NCI-H2171 treated with DMSO at 0.1 percent for 48 hours (cell line): ENCODE results near the gene CDH11.

ENCODE experiments used
- DNase-seq: peaks from one replicate; lab custom pipeline; 2025; lab: John Stamatoyannopoulos, UW

Gene CDH11

DNA sequence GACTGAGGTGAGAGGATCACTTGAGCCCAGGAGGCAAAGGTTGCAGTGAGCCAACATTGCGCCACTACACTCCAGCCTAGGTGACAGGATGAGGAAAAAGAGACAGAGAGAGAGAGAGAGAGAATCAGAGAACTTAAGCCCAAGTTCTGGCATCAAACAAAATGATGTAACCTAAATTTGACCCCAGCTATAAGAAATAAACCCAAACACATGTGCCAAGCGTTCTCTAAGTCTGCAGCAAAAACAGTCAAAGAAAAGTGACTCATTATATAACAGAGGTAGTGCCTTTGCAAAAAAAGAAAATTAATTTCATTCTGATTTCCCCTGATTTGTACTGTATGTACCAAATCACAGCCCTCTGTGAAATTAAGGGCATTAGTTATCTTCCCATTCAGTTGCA lies 89.5 kb downstream of the CDH11 start:
- DNase-seq: no peak

DNA sequence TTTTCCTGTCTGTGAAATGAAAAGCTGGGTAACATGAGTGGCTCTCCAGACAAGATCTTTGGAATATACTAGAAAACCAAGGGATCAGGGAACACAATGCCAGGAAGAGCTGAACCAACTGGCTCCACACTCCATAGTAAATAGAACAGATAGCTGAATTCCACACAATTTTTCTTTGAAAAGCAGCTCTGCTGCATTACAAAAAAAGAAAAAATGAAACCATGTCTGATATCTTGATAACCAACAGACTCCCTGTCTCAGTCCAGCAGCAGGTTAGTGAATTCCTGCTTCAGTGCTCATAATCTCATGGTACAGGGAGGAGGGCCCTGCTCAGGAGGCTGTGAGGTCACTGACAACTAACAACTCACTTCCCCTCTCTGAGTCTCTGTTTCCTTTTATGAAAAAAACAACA lies 97.1 kb downstream of the CDH11 start:
- DNase-seq: no peak

DNA sequence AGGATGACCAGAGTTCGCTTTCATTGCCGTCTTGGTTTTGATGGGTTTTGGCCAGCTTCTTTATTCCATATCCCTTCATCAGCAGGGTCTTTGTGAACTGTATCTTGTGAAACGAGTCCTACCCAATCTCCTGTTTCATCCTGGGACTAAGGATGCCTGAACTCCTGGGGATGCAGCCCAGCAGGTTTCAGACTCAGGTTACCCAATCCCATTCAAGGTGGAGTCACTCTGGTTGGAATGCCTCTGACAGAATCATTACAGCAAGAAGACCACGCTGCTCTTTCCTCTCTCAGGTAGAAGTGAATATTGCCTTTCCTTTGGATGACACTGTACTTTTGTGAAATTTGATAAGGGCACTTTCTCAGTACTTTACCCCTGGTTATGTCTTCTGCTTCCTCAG lies 98.1 kb downstream of the CDH11 start:
- DNase-seq: no peak

DNA sequence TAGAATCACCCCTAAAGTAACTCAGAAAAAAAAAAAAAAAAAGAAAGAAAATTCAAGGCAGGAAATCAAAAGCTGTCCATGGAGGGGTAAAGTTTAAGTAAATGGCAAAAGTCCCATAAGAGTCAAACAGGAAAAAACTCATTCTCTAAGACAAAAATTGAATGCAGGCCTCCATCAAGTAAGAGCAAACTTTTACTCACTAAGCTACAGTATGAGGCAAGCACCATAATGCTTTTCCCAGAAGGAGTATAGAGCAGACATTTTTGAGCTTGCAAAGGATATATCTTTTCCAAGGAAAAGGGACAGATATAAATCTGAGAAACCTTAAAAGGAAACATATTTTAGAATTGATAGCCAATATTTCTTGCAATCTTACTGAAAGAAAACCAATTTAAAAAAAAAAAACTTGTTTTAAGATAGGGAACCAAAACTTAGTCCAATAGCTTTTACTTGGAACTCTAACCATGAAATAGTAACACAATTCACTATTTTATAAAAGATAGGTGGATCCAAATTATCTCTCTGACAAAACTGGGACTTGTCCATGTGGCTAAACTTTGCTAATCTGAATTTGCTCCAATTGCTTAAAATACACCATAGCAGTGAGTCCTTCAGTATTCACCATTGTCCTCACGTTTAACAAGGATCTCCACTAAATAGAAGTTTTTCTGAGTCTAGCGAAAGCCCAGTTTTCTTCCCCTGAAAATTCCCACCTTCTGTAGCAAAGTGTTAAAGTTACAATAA lies 99.8 kb downstream of the CDH11 start:
- DNase-seq: no peak

DNA sequence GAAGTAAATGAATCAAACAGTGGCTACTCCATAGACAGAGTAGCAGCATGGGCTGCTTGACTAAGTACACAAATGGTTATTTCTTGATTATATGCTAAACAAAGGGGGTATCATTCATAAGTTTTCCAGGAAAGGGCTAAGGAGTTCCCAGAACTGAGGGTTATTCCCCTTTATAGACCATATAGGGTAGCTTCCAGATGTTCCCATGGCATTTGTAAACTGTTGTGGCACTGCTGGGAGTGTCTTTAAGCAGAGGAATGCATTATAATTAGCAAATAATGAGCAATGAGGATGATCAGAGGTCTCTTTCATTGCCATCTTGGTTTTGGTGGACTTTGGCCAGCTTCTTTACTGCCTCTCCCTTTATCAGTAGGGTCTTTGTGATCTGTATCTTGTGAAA lies 105.1 kb downstream of the CDH11 start:
- DNase-seq: no peak

DNA sequence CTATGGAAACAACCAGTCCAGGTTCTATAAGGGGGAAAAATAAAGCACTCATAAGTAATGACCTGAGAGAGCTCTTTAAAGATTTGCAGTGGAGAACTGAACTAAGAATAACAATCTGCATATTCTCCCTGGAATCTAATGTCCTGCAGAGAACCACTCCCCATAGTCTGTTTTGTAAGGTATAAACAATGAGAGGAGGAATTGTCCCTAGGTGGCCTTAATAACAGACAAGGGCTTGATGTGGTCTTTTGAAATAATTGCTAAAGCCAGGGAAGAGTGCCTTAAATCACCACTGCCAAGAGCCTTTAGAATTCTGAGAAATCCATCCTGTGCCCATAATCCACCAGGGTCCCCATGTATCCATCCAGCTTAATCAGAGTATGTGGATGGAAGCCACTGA lies 106.3 kb downstream of the CDH11 start:
- no peak for DNase-seq

DNA sequence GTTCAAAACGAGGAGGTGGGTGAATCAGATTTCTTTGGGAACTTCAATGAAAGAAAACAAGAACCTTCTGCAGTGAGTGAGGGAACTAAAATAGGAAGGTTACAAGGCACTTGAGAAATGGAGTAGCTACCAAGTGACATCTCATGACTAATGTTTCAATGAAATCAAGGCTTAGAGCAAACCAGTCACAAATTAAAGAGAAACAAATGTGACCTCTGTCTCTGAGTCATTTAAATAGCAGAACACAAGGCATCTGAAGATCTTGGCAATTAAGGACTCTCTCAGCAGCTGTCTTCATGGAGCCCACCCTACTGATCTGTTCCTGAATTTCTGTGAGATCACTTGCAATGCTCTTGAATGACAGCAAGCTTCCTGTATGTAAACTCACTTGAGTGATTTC lies 109.5 kb downstream of the CDH11 start:
- no peak for DNase-seq

DNA sequence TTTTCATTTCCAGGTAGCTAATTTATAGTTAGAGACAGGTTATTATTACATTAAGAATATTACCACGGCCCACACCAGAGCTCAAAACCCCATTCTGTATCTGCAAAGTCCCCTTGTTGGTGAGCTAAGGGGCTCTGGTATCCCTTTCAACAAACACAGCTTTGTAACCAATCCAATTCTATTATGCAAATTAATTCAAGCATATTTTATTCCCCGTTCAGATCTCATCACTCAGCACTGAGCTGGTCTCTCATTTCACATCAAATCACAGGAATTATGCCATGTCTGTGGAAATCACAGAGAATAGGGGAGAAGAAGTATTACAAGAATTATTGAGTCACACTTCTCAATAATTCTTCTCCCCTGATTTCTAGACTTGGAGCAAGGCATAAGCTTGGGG lies 111.7 kb downstream of the CDH11 start:
- no peak for DNase-seq

DNA sequence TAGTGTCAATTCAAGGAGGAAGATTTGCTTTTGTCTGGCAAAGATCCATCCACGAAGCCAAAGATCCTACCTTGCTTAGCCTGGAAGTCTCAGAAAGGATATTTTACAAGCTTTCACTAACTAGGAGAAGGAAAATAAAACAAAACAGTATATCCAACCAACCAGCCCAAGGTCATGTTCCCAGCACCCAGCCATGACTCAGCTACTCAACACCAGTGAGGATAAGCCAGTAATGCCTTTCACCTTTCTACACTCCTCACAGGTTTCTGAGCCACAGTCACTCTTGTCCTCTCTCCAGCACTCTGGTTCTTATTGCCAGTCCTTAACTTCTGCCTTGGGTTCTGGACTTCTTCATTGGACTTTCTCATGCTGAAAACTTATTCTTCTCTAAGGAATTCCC lies 116.2 kb downstream of the CDH11 start:
- no peak for DNase-seq

DNA sequence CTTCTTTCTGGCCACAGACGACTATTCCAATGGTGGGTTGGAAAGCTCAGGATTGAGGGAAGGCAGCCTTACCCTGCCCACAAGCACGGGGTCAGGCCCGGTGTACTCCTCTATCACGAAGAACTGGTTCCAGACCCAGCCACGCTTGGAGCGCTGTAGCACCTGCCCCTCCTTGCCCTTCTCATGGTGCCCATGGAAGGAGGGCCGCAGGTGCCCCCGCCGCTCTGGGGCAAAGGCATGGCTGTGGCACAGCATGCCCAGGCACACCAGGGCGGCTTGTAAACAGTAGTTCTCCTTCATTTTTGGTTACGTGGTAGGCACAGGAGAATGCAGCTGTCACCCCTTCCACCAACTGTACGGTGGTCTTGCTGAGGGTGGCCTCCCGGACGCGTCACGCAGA lies 117.3 kb downstream of the CDH11 start:
- DNase-seq: no peak

DNA sequence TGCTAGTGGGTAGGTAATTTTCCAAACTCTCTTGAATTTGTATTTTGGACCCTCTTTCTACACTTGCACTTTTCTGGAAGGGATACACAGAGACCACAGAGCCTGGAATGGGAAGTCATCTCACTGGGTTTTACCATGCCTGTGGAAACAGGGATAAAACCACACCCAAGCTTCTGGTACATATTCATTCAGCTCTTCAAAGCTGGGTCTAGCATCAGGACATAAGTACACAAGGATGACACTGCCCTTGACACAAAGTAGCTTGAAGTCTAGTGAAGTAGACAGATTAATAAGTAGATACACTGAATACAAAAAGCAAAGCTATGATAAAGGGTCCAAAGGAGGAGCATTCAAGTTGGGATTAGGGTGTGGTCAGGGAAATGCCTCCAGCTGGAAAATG lies 118.2 kb downstream of the CDH11 start:
- no peak for DNase-seq

DNA sequence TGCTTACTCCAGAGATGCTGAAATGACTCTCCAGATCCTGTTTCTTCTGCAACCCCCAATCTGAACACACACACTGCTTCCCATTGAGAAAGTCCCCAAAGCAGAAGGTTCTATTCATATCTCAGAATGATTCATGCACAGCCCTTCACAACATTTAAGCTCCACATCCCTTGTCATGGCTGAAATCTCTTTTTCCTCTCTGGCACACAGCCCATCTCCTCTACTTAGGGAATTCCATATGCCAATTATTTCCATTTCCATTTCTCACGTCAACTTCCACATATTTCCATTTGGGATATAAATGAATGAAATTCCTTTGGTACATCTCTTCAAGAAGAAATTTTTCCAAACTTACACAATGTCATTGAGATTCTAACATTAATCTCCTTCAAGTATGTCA lies 119.6 kb downstream of the CDH11 start:
- no peak for DNase-seq

DNA sequence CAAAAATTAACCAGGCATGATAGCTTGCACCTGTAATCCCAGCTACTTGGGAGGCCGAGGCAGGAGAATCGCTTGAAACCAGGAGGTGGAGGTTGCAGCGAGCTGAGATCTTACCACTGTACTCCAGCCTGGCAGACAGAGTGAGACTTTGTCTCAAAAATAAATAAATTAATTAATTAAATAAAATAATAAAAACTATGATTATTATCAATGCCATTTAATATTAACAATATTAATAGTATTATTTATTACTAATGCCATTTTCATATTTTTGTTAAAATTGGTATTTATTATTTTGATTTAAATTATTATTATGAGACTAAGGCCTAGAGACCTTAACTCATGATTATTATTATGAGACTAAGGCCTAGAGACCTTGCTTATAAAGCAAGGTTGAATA lies 121.2 kb downstream of the CDH11 start:
- no peak for DNase-seq

DNA sequence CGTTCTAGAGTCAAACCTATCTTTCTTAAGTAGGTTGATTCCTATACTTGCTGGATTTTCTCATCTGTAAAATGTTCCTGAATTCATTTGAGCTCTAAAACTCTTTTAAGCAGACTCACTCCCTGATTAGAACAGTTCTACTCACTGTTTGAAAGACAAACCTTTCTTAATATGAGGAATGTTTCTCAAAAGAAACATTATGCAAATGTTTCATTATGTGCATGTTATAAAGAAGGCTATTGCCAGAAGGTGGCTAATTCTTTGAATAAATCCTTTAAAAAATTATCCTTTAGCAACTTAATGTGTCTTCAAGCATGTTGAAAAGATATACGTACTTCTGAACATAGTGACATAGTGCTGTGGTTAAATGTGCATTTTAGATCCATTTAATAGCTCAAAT lies 124.1 kb downstream of the CDH11 start:
- no peak for DNase-seq

DNA sequence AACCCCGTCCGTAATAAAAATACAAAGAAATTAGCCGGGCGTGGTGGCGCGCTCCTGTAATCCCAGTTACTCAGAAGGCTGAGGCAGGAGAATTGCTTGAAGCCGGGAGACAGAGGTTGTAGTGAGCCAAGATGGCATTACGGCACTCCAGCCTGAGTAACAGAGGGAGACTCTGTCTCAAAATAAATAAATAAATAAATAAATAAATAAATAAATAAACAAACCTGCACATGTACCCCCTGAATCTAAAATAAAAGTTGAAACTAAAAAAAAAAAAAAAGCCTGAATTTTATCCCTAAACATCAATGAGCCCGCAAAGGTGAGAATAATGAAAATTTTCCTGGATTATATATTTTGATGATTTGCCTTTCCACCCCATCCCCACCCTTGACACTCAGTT lies 124.7 kb downstream of the CDH11 start:
- no peak for DNase-seq

DNA sequence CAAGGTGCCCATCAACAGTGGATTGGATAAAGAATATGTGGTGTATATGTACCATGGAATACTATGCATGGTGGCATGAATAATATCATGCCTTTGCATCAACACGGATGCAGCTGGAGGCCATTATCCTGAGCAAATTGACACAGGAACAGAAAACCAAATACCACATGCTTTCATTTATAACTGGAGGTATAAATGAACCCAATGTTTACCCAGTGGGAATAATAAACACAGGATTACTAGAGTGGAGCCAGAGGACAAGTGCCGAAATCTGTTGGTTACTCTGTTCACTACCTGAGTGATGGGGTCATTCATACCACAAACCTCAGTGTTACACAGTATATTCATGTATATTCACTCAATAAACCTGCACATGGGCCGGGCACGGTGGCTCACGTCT lies 125.2 kb downstream of the CDH11 start:
- DNase-seq: no peak

DNA sequence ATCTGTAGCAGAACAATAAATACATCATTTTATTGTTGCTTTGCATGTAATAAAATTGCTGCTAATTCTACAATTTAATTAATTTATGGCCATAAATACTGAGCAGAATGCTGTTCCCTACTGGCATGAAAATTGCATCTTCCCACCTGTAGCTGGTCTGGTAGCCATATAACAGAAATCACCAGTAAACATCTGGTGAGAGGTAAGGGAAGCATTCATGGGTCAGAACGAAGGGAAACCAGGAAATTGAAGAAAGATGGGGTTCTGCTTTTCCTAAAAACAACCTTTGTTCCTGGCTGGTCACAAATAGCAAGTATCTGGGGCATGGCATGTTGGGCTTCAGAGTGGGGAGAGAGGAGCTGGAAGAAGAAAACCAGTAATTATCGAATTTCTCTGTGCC lies 128.4 kb downstream of the CDH11 start:
- DNase-seq: no peak

DNA sequence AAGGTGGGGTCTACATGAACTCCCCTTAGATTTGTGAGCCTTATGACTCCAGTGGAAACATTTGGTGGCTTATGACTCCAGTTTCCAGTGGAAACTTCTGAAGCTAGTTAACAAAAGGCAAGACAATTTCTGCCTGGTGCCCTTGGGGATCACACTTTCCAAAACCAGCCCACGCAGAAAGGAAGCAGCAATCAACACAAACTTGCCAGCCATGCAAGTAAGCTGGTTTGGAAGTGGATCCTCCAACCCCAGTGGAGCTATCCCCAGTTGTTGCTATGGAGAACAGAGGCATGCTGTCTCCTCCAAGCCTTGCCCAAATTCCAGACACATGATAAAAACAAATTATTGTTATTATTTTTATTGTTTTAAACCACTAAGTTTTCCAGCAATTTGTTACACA lies 130.9 kb downstream of the CDH11 start:
- DNase-seq: no peak

DNA sequence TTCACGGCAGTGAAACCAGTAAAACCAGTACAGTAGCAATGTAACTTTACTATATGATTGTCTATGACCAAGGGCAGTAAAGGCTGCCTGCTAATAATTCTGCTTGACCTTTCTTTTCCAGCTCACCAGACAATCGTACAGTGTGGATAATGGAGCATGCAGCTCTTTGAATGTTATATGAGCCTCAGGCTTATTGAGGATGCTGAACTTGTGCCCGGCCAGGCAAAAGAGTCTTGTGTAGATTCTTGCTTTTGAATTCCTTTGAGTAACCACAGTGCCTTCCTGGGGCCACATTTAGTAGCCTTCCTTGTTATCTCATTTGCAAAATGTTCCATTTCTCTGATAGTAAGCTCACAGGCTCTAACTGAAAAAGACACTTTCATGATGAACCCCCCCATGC lies 131.8 kb downstream of the CDH11 start:
- DNase-seq: no peak

DNA sequence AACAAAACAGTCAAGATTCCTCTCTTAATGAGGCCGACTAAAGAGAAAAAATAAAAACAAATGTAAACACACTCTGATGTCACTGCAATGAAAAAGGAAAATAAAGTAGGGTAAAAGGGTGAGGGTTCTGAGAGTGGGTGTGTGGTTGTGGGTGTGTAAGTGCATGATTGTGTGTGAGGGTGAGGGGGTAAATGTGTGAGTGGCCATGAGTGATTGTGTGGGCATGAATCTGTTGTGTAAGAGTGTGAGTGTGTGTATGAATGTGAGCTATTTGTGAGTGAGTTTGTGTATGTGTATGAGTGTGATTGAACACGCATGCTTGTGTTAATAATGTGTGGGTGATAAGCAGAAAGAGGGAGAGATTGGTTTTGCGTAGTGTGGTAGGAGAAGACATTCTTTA lies 132.8 kb downstream of the CDH11 start:
- no peak for DNase-seq

DNA sequence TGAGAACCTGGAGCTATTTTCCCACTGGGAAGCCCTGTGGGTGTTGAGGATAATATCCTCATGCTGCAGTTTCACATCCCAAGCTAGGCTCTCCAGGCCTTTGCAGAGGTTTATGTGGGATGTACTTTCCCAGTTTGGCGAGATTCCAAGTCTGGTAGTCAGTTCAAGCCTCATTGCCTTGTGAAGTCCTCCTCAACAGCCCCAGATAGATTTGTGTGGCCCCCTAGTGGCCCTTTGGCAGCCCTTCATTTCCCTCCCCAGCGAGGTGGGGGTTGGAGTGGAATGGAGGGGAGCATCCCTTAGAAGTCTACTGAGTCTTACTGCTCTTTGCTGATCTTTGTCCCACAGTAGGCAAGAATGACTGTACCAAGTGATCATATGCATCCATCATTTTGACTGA lies 137.9 kb downstream of the CDH11 start:
- DNase-seq: peak; percentile 50

DNA sequence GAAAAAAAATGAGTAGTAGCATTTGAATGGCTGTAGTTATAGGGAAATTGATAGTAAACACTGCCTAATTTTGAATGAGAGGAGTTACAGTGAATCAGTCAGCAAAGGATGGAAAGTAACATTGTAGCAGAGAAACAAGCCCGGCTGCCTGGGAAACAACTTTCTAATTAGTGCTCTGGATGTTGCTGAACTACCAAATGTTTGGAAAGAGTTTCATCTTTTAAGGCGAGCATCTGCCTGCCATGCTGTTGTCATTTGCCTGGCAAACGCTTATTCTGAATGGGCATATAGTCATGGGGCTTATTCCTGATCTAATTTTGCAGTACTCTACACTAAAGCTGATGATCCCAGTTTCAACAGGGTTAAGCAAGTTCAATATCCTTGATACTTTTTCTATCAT lies 138.6 kb downstream of the CDH11 start:
- no peak for DNase-seq

DNA sequence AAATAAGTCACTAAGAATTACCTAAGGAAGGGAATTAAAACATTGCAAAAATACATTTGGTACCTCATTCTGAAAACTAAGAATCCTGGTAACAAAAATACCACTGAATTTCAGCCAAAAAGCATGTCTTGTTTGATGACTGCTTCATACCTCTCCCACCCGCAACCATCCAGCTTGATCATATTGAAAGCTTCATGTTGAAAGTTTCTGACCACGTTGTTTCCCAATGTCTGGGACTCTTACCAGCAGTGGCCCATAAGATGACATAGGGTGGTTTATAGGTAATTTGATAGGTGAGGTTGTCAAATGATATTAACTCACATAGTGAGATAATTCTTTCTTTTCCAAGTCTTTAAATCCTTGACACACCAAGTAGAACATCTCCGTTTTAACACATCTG lies 139.3 kb downstream of the CDH11 start:
- DNase-seq: no peak

DNA sequence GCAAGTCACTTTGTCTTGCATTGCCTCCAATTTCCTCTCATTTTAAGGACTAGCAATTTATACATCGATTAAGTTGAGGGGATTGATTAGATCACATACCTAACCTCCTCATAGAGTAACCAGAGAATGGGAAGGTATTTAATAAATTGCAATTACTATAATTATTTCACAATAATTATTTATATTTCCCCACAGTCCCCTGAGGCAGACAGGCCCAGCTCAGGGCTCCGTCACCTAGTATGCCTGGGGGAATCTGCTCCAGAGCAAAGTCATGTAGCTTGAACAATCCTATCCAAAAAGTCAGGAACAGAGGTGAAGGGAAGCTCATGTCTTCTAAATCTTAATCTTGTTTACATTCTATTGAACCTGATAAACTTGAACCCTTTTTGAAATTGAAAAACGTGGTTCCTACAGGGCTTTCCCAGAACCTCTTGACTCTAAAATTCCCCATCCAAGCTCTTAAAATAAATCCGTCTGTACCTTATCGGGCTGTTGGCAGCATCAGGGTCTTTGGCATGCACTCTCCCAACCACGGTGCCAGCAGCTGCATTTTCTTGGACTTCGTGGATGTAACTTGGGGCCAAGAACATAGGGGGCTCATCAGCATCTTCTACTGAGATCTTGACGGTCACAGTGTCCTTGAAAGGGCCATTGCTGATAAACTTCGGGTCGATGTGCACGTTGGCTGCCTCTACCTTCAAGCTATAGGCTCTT lies 140.1 kb downstream of the CDH11 start:
- DNase-seq: no peak
